Measurements from ENCODE around the gene ELMO1.

Gene ELMO1

DNA sequence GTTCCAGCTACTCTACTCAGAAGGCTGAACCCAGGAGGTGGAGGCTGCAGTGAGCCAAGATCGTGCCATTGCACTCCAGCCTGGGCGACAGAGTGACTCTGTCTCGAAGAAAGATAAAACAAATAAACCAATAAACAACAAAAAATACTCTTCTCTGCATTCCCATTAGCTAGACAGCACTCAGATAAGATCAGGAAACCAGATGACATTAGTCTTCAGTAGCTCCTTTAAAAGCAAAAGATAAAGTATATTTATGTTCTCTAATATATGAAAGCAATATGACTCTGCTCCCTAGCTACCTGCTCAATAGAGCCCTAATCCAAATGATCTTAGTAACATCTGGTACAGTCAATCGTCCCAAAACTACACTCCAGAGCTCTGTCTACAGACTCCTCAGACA, 212.9 kb downstream of the ELMO1 start:
- no peak overlapping the region for H3K4me3 ChIP-seq (ENCODE audit: low read length)
- no peak for DNase-seq (ENCODE audit: low read depth)
- TF ChIP-seq, protein P1, sequence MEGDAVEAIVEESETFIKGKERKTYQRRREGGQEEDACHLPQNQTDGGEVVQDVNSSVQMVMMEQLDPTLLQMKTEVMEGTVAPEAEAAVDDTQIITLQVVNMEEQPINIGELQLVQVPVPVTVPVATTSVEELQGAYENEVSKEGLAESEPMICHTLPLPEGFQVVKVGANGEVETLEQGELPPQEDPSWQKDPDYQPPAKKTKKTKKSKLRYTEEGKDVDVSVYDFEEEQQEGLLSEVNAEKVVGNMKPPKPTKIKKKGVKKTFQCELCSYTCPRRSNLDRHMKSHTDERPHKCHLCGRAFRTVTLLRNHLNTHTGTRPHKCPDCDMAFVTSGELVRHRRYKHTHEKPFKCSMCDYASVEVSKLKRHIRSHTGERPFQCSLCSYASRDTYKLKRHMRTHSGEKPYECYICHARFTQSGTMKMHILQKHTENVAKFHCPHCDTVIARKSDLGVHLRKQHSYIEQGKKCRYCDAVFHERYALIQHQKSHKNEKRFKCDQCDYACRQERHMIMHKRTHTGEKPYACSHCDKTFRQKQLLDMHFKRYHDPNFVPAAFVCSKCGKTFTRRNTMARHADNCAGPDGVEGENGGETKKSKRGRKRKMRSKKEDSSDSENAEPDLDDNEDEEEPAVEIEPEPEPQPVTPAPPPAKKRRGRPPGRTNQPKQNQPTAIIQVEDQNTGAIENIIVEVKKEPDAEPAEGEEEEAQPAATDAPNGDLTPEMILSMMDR (conservative IDR thresholded peaks at IDR 0.05; ENCODE audit: low read length) = no peak

DNA sequence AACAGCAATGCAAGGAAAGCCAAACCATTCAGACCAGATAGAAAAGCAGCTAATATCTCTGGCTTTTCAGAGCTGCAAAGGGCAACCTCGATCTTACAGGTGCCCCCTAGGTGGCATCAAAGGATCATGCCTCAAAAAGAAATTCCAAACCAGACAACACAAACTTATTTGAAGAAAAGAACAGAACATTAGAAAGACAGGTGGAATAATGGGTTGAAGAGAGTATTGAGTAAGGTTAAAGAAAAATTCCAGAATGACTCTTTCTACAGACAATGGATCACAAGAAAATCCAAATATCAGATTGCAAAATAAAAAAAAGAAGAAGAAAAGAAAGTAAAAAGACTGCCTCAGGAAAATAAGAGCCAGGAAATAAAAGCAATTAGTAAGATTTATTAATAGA, 213.7 kb downstream of the ELMO1 start:
- DNase-seq (ENCODE audit: low read depth) = no peak
- H3K4me3 ChIP-seq (ENCODE audit: low read length) = no peak overlapping the region
- TF ChIP-seq, protein P1 (conservative IDR thresholded peaks at IDR 0.05; ENCODE audit: low read length) = peak; percentile 30; the same call in 1 of the 2 replicates

DNA sequence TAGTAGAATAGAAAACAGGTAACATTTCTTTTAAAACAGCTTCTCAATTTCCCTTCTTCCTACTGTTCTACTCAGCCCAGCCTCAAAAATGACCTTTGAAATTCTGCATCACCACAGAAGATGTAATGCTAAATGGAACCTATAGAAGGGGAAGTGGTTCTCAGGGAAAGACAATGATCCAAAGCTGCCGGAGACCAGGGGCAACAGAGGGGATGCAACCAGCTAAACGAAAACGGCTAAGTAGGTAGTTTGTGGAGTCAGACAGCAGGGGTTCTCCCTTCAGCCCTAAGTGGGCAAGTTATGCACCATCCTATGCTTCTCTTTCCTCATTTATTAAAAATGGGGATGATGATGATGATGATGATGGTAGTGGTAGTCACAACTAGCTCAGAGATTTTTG, 214.3 kb downstream of the ELMO1 start:
- no peak overlapping the region for H3K4me3 ChIP-seq (ENCODE audit: low read length)
- no peak for DNase-seq (ENCODE audit: low read depth)
- TF ChIP-seq, protein P1 (conservative IDR thresholded peaks at IDR 0.05; ENCODE audit: low read length) = no peak

GRCh38 chr7:37231613-37232012, 217.1 kb downstream of the ELMO1 start:
- TF ChIP-seq, protein P1 (conservative IDR thresholded peaks at IDR 0.05; ENCODE audit: low read length) = no peak
- no peak overlapping the region for H3K4me3 ChIP-seq (ENCODE audit: low read length)
- DNase-seq (ENCODE audit: low read depth) = no peak

GRCh38 chr7:37230221-37230620, 218.4 kb downstream of the ELMO1 start:
- no peak overlapping the region for H3K4me3 ChIP-seq (ENCODE audit: low read length)
- TF ChIP-seq, protein P1 (conservative IDR thresholded peaks at IDR 0.05; ENCODE audit: low read length) = no peak
- no peak for DNase-seq (ENCODE audit: low read depth)

GRCh38 chr7:37229381-37229780, 219.3 kb downstream of the ELMO1 start:
- TF ChIP-seq, protein P1 (conservative IDR thresholded peaks at IDR 0.05; ENCODE audit: low read length) = no peak
- DNase-seq (ENCODE audit: low read depth) = no peak
- H3K4me3 ChIP-seq (ENCODE audit: low read length) = no peak overlapping the region

GRCh38 chr7:37225285-37225969, 223.2 kb downstream of the ELMO1 start:
- DNase-seq (ENCODE audit: low read depth) = no peak
- no peak overlapping the region for H3K4me3 ChIP-seq (ENCODE audit: low read length)

More at GRCh38 chr7:37225285-37225969, 223.2 kb downstream of the ELMO1 start:
- TF ChIP-seq, protein P1 (conservative IDR thresholded peaks at IDR 0.05; ENCODE audit: low read length) = no peak

All from AG10803 (cell line).